Brain microvascular endothelial cell (primary cell): Measurements from ENCODE around the gene TMEM132D.

Experiments used
- DNase-seq: peaks from one replicate; pipeline ENCODE4 v3.0.0-alpha.2; 2020
- H3K27ac ChIP-seq: fragments of 250-450 bp; sonication (Bioruptor Pico); 2 replicates; pipeline ENCODE4 v1.5.1; 2020; ENCODE audit warnings: mild to moderate bottlenecking, moderate library complexity
- H3K27me3 ChIP-seq: fragments of 250-450 bp; sonication (Bioruptor Pico); replicated peaks from 2 replicates; pipeline ENCODE4 v1.5.1; 2020; ENCODE audit warnings: mild to moderate bottlenecking
- H3K36me3 ChIP-seq: fragments of 250-450 bp; sonication (Bioruptor Pico); replicated peaks from 2 replicates; pipeline ENCODE4 v1.5.1; 2020; ENCODE audit warnings: mild to moderate bottlenecking
- H3K4me3 ChIP-seq: 2 replicates; pipeline ENCODE4 v1.5.1; 2011; ENCODE audit warnings: low read depth, mild to moderate bottlenecking, control low read depth, low read length, moderate library complexity
- in situ Hi-C: cut with HindIII; loops from 2 replicates; pipeline ENCODE4 v1.10.0; 2017; ENCODE audit warnings: low sequenced_read_pairs, low pct_ligation_motif_present
- TF ChIP-seq, protein P1 (sequence below): IDR thresholded peaks from 2 replicates; pipeline ENCODE4 v1.5.1; 2011; ENCODE audit warnings: low read depth, mild to moderate bottlenecking, moderate library complexity, low read length, control low read depth, inconsistent platforms; ENCODE audit errors: missing control alignments

The TMEM132D gene

DNA sequence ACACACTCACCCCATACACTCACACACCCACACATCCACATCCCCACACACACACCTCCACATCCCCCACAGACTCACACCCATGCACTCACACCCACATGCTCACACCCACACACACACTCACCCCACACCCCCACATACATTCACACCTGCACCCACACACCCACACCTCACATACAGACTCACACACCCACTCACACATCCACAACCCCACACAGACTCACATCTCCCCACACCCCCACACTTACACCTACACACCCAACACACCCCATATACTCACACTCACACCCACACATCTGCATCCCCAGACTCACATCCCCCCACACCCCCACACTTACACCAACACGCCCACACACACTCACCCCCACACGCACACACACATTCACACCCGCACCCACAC, 878.8 kb downstream of the TMEM132D start:
- DNase-seq, result no peak
- no peak overlapping the region for H3K27ac ChIP-seq
- no peaks in the 10 kb centered on the region for H3K36me3 ChIP-seq
- TF ChIP-seq, protein P1, sequence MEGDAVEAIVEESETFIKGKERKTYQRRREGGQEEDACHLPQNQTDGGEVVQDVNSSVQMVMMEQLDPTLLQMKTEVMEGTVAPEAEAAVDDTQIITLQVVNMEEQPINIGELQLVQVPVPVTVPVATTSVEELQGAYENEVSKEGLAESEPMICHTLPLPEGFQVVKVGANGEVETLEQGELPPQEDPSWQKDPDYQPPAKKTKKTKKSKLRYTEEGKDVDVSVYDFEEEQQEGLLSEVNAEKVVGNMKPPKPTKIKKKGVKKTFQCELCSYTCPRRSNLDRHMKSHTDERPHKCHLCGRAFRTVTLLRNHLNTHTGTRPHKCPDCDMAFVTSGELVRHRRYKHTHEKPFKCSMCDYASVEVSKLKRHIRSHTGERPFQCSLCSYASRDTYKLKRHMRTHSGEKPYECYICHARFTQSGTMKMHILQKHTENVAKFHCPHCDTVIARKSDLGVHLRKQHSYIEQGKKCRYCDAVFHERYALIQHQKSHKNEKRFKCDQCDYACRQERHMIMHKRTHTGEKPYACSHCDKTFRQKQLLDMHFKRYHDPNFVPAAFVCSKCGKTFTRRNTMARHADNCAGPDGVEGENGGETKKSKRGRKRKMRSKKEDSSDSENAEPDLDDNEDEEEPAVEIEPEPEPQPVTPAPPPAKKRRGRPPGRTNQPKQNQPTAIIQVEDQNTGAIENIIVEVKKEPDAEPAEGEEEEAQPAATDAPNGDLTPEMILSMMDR, result no peak
- no peak overlapping the region for H3K4me3 ChIP-seq
- H3K27me3 ChIP-seq, result no peaks in the 10 kb centered on the region
- in situ Hi-C loops, result no loop called here
